Ovary (tissue), 9 donors: ENCODE data around the gene CPE. TPM values are rescaled to one million over a fixed set of nuclear protein-coding genes. Genes with fewer than 3 reads are reported as not detected.

Source experiments
- DNase-seq, 5 donors: peaks; one replicate each; pipeline ENCODE4 v3.0.0-alpha.2; 2019 to 2020
- H3K27ac ChIP-seq, 2 donors: fragments of 200-600 bp; one replicate each; pipeline versions ENCODE4 v1.5.1 to v1.8.0; 2019 to 2022
- H3K27me3 ChIP-seq: fragments of 200-600 bp; one replicate; pipeline ENCODE4 v1.8.0; 2022
- H3K36me3 ChIP-seq: fragments of 200-600 bp; sonication (generic); one replicate; pipeline ENCODE4 v1.5.1; 2019
- H3K4me1 ChIP-seq: one replicate; pipeline ENCODE4 v1.8.1; 2013; ENCODE audit warnings: mild to moderate bottlenecking, moderate library complexity; ENCODE audit not compliant: insufficient read depth
- H3K4me3 ChIP-seq: fragments of 200-600 bp; sonication (generic); one replicate; pipeline ENCODE4 v1.5.1; 2017
- H3K9me3 ChIP-seq, 2 donors: fragments of 200-600 bp in 1 of 2; sonication (generic) in 1 of 2; one replicate each; pipeline versions ENCODE4 v1.5.1 to v1.8.1; 2013 to 2019; ENCODE audit warnings: mild to moderate bottlenecking in 1 of 2, moderate library complexity in 1 of 2
- CTCF ChIP-seq, 3 donors: fragments of 450-650 bp in 2 of 3; fragments of 200-600 bp in 1 of 3; IDR thresholded peaks; one replicate each; pipeline versions ENCODE4 v1.5.1 to v1.8.0; 2016 to 2022; ENCODE audit warnings: antibody characterized with exemption in 3 of 3, mild to moderate bottlenecking in 1 of 3
- EP300 ChIP-seq: sonication (generic); formaldehyde crosslinking; IDR thresholded peaks from one replicate; pipeline ENCODE4 v1.6.1; 2017; ENCODE audit warnings: antibody characterized with exemption
- POLR2A ChIP-seq: fragments of 450-650 bp; IDR thresholded peaks from one replicate; pipeline ENCODE4 v1.6.1; 2017; ENCODE audit warnings: antibody characterized with exemption, mild to moderate bottlenecking, moderate library complexity
- WGBS, 3 donors: extraction: QIAGEN DNeasy Blood & Tissue Kit in 1 of 3; methylation state at CpG; one replicate each; pipeline versions ENCODE4 v1.1.5 to v1.1.7; 2013 to 2017; 5-methylcytosine and 5-hydroxymethylcytosine counted together
- intact Hi-C, 4 donors: fragments of 100-400 bp; cut with DNase I; formaldehyde crosslinking; loops; one replicate each; pipeline versions ENCODE4 v1.11.0 to v1.15.1; 2022 to 2023
- polyA plus RNA-seq, 2 donors: library from polyadenylated mRNA; stranded (reverse); fragments of 200-250 nt in 1 of 2; fragments of 350-450 nt in 1 of 2; fragmentation: Illumina TruSeq in 1 of 2; extraction: RNeasy Lipid Tissue Mini Kit (QIAGEN cat#74804) in 1 of 2; gene quantifications; one replicate each; pipeline ENCODE4 v1.2.3, GENCODE V29; 2013 to 2014
- total RNA-seq, 7 donors: library from RNA; depleted of rRNA in 2 of 7; stranded (reverse); fragments of >200 nt in 2 of 7; fragmentation: NEBNext Ultra II Directional in 3 of 7; extraction: Animal tissue kit (Norgen Biotek cat#: 25700) in 3 of 7; gene quantifications; one replicate each; pipeline versions ENCODE4 v1.1.0 to v1.2.4, GENCODE V29; 2016 to 2023
- donor health status: DM: no; HTN: no; CAD: no; lungs with moderate emphysema.
- donor health status: DM: no; HTN: no; CAD: no.
- donor health status: Bipolar disorder and iron deficiency.
- donor health status: DM: yes; HTN: yes; CAD: no.
- donor health status: DM: no; HTN: no; CAD: no.
- donor health status: DM: yes; HTN: yes; CAD: no.

CPE gene
- total and polyA plus RNA-seq, 9 donors = 19.9 to 207 (median 69.2) TPM

GRCh38 chr4:165351359-165352130 lies 27.3 kb upstream of the CPE start:
- 79 to 92% (median 91%) methylated on average over 5 of the region's 5 CpGs for WGBS, 3 donors
- intact Hi-C loops = no loop called here
- H3K9me3 ChIP-seq = no peaks in the 10 kb centered on the region

GRCh38 chr4:165355900-165356300 lies 22.9 kb upstream of the CPE start:
- peak in 1 of 5 donors; percentile 30 for DNase-seq
- Histone ChIP-seq H3K27me3 (no peaks in the 10 kb centered on the region), H3K27ac (no peak overlapping the region), H3K4me1 (no peaks in the 10 kb centered on the region), H3K9me3 (no peaks in the 10 kb centered on the region), H3K36me3 (no peaks in the 10 kb centered on the region), H3K4me3 (no peak overlapping the region)
- 8 to 20% (median 18%) methylated on average over 2 of the region's 2 CpGs for WGBS, 3 donors
- no peak for TF ChIP-seq CTCF (IDR thresholded peaks at IDR 0.05)
- TF ChIP-seq POLR2A = no peak
- TF ChIP-seq EP300 = no peak
- intact Hi-C loops = no loop called here

More at GRCh38 chr4:165351359-165352130, 27.3 kb upstream of the CPE start:
- Histone ChIP-seq H3K27ac (no peak overlapping the region), H3K36me3 (no peaks in the 10 kb centered on the region), H3K4me3 (no peak overlapping the region), H3K27me3 (no peaks in the 10 kb centered on the region), H3K4me1 (no peaks in the 10 kb centered on the region)
- TF ChIP-seq POLR2A = no peak
- no peak for TF ChIP-seq CTCF (IDR thresholded peaks at IDR 0.05)
- TF ChIP-seq EP300 = no peak
- no peak for DNase-seq

- no peak for TF ChIP-seq POLR2A
- no peak for TF ChIP-seq CTCF (IDR thresholded peaks at IDR 0.05)
- no peak for TF ChIP-seq EP300
- H3K36me3 ChIP-seq = no peaks in the 10 kb centered on the region
- H3K4me1 ChIP-seq = no peaks in the 10 kb centered on the region
- H3K27me3 ChIP-seq = no peaks in the 10 kb centered on the region
- DNase-seq = no peak
- intact Hi-C loops = no loop called here
- WGBS, 3 donors = 51 to 55% (median 53%) methylated on average over 2 of the region's 2 CpGs
- H3K27ac ChIP-seq = no peak overlapping the region
- H3K9me3 ChIP-seq = no peaks in the 10 kb centered on the region
- no peak overlapping the region for H3K4me3 ChIP-seq
These were observed 19.3 kb upstream of the CPE start for GRCh38 chr4:165359506-165359905.

GRCh38 chr4:165360041-165360695 lies 18.6 kb upstream of the CPE start:
- H3K27ac ChIP-seq = no peak overlapping the region
- 22 to 40% (median 33%) methylated on average over 6 of the region's 6 CpGs for WGBS, 3 donors
- no peak for DNase-seq
- intact Hi-C loops = loop anchor here in 1 of 4 donors (10.0 kb wide), 1 partner anchor 105 kb away; no protein-coding TSS in a partner anchor
- no peaks in the 10 kb centered on the region for H3K36me3 ChIP-seq
- H3K9me3 ChIP-seq = no peaks in the 10 kb centered on the region
- H3K4me1 ChIP-seq = no peaks in the 10 kb centered on the region
- no peak overlapping the region for H3K4me3 ChIP-seq
- no peaks in the 10 kb centered on the region for H3K27me3 ChIP-seq
- TF ChIP-seq CTCF (IDR thresholded peaks at IDR 0.05) = no peak
